ENCODE results near the gene MSRB2.
"Not testable (repeated sequence)": the region's sequence is repeated elsewhere in the genome, so short reads cannot be mapped to it uniquely, and the experiment has no call there.

The MSRB2 gene

DNA sequence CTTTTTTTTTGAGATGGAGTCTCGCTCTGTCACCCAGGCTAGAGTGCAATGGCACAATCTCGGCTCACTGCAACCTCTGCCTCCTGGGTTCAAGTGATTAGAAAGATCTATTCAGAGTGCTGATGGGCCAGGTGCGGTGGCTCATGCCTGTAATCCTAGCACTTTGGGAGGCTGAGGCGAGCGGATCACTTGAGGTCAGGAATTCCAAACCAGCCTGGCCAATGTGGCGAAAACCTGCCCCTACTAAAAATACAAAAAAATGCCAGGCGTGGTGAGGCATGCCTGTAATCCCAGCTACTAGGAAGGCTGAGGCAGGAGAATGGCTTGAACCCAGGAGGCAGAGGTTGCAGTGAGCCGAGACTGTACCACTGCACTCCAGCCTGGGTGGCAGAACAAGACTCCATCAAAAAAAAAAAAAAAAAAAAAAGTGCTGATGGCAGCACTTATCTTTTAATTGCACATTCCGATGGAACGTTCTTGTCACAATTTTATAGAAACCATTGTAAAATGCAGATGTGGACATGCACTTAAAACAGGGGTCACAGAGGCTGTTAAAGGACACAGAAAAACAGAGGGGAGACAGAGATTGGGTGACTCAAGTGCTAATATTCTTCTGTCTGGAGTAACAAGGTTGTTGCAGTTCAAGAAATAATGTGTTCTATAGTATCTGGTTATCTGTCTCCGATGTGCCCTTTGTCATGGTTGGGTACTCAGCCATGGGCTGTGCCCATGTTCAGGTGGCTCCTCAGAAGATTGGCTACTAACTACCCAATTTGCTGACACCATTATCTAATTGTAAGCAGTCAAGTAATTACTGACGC, 25.1 kb upstream of the MSRB2 start:
- not testable (repeated sequence) for DNase-seq

DNA sequence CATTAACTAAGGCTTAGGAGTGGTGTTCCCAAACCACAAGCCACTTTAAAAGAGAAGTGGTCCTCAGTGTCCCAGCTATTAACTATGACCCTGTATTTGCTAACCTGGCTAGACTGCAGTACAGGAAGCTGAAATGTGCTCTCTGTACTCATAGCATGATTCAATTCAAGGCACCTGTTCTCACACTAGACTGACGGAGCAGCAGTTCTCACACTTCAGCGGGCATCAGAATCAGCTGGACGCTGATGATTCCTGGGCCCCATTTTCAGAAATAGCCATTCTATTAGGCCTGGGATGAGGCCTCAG, 24.5 kb upstream of the MSRB2 start:
- DNase-seq = no peak

DNA sequence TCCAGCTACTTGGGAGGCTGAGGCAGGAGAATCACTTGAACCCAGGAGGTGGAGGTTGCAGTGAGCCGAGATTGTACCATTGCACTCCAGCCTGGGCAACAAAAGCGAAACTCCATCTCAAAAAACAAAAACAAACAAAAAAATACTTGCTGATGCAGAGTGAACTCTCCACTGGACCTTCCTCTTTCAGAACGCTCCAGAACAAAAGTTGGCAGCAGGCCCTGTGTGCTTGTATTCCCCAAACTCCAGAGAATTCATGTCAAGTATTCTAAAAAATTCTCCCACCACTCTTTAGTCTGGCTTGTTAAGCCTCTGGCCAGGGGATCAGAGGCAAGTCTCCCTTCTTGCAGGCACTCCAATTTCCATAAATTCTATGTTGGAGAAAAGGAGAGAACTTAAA, 22.8 kb upstream of the MSRB2 start:
- not testable (repeated sequence) for DNase-seq

DNA sequence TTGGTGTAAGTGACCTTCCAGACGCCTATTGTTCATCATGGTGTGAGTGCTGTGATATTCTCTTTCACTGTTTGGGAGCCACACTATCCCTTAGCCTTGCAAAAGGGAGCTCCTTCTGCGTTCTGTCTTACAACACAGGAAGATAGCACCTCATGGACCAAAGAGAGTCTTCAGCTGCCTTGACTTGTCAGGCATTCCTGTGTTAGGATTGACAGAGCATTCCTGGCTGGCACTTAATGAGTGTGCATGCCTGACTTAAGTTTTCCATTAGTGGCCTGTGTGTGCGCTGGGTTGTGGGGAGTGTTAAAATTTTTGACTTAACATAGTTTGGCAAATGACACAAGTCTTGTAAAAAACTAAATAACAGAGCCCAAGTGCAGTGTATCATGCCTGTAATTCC, 21.9 kb upstream of the MSRB2 start:
- DNase-seq = no peak

DNA sequence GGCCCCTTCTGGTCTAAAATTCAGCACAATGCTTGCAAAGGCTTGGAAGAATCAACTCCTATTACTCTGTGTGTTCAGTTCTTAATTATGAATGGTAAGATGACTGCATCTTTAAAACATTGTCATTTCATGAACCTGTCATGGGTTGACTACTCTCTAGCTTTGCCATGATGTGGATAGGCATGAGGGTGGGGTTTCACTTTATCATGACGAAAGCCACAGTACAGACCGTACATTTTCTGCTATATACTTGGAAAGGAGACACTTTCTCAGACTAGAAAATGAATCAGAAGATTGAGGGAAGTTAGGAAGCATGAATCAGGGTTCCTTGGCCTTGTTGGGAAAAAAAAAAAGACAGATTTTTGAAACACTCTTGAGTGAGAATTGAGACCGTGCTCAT, 19.7 kb upstream of the MSRB2 start:
- DNase-seq = no peak

DNA sequence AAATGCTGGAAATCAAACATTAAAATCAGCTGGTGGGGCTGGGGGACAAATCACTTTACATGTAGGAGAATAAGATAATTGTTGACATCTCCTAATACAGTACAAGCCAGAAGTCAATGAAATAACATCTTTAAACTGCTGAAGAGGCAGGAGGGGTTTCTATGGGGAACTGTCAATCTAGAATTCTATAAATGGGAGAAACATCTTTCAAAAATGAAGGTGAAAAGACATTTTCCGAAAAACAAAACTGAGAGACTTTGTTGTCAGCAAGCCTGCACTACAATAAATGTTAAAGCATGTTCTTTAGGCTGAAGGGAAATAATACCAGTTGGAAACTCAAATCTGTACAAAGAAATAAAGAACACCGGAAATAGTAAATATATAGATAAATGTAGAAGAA, 17.3 kb upstream of the MSRB2 start:
- no peak for DNase-seq

DNA sequence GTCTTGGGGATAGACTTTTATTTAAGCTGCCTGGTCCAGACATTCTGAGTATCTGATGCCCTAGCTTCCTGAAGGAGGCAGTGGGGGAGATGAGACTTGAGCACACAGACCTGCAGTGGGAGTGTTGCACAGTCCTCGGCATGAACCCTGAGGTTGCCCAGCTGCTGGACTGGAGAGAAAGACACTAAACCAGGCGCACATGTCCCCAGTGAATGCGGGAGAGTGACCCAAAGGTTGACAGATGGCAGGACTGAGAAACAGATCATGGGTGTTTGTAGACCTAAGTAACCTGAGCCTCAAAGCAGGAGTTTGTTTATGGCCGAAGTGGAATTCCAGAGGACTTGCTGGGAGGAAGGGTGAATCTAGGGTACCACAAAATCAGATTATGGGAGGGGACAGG, 15.7 kb upstream of the MSRB2 start:
- DNase-seq = peak; percentile 3

DNA sequence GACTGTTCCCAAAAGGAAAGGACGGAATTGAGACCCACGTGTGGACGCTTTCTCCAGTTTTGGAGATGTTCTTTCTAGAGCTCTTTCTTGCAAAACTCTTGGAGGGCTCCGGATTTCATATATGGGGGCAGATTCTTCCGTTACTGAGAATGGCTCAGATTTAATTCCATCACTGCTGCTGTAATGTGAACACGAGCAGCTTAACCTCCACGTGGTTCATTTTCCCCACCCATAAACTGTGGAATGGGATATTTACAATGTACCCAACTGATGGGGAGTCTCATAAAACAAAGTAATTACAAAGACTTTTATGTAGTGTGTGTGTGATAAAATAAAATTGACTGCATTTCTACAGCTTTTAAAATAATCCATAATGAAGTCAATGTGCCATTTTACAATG, 15.1 kb upstream of the MSRB2 start:
- no peak for DNase-seq

DNA sequence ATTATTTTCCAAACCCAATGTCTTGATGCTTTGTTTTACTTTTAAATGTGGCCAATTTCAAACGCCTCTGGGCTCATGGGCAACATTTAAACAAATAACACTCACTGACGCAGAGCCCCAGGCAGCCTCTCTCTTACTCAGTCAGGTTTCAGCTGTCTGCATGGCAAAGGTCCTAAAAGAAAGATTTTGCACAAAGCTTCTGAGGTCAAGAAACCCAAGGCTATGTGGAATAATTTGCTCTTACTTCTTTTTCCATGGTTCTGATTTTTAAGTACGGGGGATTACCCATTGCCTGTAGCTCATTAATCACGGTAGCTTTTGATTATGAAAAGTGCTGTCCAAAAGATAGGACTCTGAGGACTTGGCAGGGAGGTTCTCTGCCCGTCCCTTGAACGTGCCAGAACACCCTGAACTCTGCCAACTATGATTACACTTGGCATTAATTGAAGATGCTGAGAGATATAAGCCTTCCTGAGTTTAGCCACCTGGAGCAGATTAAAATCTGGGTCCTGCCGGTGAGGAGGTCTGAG, 14.1 kb upstream of the MSRB2 start:
- DNase-seq = no peak

DNA sequence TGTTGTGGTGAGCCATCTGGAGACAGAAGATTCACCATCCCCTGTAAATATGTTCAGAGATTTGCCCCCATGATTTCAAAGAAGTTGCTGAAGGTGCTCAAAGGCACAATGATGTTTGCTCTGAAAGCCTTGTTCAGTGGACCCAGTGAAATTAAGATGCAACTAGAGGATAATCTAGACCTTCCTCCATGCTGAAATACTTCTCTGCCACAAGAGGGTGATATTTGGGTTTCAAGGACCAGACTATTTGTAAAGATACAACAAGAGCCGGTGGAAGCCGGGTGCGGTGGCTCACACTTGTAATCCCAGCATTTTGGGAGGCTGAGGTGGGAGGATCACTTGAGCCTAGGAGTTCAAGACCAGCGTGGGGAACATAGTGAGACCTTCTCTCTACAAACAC, 13.5 kb upstream of the MSRB2 start:
- DNase-seq = peak; percentile 21

DNA sequence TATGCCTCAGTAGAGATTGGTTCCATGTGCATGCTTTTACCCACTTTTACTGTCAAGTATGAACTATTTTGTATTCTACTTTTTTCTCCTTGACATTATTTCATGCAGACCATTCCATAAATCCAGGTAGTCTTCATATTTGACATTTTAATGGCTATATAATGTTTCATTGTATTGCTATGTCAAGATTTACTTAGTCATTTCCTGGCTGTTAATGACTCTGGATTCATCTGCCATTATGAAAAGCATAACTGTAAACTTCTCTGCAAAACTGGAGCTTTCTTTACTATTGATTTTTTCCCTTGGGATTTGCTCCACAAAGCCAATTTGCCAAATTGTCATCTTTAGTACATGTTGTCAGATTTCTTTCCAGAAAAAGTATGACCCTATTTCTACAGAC, 6.8 kb upstream of the MSRB2 start:
- DNase-seq = peak; percentile 1

DNA sequence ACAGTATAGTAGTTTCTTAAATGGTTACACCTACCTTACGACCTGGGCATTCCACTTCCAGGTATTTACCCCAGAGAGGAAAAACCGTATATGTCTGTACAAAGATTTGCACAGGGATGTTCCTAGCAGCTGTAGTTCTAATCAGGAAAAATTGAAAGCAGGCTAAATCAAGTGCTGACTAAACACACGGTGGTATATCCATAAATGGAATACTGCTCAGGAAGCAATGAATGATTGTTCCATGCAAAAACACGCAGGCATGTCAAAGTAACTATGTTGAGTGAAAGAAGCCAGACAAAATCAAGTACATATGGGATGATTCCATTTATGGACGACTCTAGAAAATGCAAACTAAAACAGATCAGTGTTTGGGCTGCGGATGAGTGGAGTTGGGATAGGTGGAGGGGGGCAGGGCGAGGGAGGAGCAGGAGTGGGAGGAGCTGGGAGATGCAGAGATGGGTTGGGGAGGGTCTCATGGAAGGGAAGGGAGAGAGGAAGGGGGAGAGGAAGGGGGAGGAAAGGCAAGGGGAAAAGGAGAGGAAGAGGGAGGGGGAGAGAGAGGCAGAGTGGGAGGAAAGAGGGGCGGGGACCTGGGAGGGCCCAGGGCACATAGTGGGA, 484 bp upstream of the MSRB2 start:
- no peak for DNase-seq

DNA sequence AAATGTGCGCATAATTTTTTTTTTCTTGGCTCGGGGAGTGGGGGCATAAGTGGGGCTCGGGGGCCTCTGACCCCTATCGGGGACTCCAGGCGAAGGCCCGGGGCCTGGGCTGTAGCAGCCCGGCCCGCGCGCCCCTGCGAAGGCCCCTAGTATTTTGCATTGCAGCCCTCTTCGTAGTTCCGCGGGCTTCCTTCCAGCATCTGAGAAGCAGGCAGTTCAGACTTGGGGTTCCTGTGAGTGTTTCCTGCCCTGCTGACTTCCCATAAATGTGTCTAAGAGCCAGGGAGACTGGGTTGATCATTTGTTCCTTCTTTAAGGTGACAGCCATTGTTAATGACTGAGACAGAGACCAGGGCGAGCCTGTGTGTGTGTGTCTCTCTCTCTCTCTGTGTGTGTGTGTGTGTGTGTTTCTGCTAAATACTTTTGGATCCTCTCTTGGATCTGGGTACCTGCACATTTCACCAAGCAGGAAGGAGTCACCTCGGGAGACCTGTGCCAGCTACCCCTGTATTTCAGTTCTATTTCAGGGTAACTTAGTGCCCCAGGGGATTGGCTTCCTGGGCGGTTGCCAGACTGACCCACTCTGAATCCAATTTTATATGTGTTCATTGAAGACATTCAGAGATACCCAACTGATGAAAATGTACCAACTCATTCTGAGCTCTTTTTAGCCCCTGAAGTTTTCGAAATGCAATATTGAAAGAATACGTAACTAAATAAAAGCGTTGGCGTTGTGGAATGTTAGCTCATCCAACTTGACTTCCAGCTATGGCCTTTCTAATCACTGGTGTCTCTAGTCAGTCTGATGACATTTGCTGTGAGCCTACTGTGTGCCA, 805 bp downstream of the MSRB2 start:
- DNase-seq = peak; percentile 21

DNA sequence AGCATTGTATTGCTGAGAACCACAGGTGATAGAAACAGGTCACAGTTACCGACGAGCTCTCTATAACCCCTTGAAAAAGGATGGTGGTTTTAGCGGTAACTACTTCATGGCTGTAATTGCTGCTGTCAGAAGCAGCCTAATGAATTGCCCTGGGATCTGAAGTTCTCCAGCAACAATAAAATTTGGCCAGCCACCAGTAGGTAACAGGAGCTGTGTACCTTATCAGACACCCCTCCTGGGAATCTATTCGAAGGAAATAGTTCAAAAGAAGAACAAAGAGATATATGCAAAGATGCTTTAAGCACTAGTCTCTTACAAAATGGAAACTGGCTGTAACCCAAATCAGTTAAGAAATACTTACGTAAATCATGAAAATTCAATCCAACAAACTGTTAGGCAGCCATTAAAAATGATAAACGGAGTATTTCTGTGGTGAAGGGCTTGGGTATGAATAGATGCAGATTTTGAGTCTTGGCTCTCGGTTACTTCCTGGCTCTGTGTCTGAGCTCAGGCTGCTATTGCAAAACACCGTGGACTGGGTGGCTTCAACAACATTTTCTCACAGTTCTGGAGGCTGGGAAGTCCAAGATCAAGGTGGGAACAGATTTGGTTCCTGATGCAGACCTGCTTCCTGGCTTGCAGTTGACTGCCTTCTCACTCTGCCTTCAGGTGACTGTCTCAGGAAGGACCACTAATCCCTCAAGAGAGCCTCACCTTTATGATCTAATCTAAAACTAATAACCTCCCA, 1.6 kb downstream of the MSRB2 start:
- peak; percentile 10 for DNase-seq

DNA sequence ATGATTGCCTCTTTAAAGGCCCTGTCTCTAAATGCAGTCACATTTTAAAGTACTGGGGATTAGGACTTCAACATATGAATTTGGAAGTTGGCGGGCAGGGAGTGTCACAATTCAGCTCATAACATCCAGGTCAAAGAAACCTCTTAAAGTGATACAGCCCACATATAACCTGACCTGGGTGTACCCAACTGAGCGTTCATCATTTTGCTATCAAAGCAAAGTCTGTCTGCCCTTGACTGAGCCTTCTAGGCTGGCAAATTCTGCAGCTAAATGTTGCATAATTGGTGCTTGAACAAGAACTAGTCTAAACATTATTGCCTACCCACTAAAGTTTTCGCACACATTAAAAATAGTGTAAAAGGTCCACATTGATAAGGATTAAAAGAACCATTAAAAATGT, 3.7 kb downstream of the MSRB2 start:
- DNase-seq = no peak

DNA sequence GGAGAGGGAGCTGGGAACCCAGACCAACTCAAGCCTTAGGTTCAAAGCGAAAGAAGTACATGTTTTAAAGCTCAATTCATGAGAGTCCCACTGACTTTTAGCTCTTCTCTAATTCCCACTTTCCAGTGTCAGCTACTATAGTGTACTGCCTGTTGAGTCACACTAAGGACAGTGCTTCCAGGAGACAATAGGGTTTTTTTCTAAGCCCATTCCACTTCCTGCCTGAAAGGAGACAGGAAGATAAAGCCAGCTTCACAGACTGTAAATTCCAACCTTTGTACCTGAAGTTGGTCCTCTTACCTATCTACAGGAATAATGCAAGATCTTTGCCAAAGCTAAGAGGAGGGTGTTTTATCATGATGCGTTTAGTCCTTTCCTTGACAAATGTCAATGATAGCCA, 4.4 kb downstream of the MSRB2 start:
- DNase-seq = no peak

DNA sequence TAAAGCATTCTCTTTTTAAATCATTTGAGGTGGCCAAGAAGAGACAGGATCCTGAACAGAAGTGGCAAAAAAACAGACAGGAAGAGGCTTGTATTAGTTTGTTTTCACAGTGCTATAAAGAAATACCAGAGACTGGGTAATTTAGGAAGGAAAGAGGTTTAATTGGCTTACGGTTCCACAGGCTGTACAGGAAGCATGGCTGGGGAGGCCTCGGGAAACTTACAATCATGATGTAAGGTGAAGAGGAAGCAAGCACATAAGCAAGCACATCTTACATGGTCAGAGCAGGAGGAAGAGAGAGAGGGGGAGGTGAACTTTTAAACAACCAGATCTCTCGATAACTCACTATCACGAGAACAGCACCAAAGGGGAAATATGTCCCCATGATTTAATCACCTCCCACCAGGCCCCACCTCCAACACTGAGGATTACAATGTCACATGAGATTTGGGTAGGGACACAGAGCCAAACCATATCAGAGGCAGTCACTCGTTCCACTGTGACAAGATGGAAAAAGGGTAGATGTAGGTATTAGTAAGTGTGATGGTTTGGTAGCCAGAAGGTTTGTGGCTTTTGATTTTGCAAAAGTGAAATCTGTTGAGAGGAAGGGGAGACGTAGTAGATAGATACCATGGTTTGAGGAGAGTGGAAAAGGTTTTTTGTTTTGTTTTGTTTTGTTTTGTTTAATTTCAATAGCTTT, 5.1 kb downstream of the MSRB2 start:
- DNase-seq = no peak

DNA sequence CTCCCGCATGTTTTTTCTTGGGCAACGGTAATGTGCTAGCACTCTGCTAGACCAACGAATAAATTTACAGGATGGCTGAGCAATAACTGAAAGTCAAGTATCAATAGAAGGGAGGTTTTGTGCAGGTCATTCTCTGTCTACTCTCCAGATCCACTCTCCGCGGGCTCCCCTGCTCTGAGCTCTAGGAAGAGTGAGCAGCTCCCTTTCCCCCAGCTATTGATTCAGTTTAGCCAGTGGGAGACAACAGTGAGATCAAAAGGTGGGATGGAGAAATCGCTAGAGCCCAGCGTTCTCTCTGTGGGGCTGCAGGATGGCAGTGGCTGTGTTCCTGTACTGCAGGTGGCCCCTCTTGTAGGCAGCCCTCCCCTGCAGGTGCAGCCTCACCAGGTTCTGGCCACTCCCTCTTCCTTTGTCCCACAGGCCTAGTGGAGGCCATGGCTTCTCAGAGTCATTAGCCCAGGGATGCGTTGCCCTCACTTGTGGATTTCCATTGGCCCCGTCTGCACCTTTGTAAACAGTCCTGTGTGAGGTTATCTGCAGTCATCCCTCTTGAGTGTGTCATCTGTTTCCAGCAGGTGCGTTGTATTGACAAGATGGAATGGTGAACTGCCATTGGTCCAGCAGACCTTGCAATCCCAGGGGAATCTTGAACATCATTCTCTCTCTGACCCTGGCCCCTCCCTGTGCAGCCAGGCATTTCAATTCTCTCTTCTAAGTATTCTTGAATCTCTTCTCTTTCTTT, 11.1 kb downstream of the MSRB2 start:
- DNase-seq = peak; percentile 12

DNA sequence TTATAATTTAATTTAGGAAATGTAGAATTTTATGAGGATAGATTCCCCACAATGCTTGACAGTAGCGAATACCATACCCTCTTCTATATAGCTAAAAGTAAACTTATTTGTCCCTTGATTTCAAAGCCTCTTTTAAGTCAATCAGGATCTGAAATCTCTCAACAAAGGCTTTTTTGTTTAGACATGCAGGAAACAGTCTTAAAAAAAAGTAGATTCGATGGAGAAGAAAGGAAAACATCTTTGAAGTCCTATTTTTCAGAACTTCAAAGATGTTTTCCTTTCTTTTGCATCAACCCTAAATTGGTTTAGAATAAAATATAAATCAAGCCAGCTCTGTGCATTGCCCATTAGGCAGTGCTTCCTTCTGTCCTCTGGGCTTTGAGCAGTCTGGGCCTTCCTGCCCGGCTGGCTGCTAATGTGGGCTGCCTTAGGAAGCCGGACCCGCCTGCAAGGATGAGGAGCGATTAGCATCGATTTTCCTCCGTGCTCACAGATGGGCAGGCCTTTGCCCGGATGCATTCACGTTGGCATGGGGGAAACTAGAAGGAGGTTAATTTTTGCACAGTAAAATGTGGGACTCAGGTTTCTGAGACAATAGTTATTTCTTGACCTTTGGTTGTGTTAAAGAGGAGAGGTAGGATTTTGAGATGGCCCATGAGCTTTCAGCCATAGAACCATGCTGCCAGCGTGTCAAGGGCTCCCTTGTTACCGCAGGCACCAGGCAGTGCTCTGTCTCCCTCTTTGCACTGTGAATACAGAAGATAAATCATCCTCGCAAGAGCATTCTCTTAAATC, 15.5 kb downstream of the MSRB2 start:
- DNase-seq = no peak

DNA sequence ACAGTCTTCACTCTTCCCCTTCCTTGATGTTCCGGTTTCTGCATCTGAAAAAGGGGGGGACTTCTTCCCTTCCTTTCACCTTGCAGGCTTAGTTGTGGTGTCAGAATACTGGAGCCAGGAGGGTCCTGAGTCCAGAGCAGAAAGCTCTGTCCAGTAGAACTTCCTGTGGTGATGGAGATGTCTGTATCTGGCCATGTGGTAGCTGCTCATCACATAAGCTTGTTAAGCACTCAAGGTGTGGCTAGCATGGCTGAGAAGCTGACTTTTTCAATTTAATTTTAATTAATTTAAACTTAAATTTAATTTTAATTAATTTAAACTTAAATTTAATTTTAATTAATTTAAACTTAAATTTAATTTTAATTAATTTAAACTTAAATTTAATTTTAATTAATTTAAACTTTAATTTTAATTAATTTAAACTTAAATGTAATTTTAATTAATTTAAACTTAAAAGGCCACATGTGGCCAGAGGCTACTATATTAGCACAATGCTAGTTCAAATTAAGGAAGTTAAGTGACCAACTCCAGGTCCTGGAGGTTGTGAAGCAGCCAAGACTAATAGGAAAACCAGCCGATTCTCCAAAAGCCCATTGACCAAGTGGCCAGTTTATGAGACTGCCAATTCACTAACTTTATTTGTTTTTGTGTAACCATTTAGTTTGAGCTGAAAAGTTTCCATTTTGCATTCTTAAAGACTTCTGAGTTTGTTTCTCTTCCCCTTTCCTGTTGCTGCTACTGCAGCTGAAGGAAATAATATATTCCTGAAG, 16.3 kb downstream of the MSRB2 start:
- DNase-seq = no peak
